NCI-H345 treated with DMSO at 0.1 percent for 48 hours (cell line): Measurements from ENCODE around the gene CPOX.
A peak's percentile ranks its signal among the peaks of the same experiment; 100 is the strongest.
"Not testable (repeated sequence)": the region's sequence is repeated elsewhere in the genome, so short reads cannot be mapped to it uniquely, and the experiment has no call there.

Experiments used
- DNase-seq: peaks from one replicate; lab custom pipeline; 2025; ENCODE audit not compliant: unreplicated experiment; lab: John Stamatoyannopoulos, UW

The CPOX gene

DNA sequence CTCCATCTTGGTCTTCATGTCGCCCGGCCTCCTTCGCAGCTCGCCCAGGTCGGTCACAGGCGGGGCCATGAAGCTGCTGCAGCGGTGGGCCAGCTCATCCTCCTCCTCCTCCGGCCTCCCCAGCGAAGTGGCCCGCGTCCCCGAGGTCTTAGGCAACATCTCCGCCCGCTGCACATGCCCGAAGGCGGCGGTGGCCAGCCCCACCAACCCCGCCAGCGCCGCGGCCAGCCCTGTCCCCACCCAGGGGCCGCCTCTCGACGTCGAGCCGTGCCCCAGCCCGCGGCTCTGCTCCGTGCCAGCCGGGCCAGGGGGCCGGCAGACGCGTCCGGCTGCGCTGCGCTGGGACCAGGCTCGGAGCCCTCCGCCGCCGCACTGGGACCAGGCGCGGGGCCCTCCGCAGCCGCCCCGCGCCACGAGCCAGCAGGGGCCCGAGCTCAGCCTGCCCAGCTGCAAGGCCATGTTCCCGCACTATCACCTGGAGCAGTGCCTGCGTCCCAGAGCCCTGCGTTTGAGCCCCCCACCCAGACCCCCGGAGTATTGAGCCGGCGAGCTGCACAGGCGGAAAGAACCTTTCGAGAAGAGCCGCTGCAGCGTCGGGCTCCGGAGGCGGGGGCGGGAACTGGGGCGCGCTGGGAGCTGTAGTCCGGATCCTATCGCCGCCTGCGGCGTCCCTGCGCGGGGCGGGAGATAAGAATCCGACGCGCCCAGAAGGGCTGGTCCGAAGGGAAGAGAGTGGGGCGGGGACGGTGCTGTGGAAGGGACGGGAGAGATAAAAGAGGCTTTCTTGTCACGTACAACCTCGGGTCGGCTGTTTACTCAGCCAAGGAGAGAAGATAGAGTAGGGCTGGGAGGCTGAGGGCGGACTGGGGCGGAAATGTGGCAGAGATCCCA lies at the start of gene CPOX:
Gene CPOX, minus strand, starts transcription at position 566 of the 891 bp plus-strand sequence. Its CDS starts 107 bp downstream, at position 459.
- DNase-seq = peak; percentile 57

DNA sequence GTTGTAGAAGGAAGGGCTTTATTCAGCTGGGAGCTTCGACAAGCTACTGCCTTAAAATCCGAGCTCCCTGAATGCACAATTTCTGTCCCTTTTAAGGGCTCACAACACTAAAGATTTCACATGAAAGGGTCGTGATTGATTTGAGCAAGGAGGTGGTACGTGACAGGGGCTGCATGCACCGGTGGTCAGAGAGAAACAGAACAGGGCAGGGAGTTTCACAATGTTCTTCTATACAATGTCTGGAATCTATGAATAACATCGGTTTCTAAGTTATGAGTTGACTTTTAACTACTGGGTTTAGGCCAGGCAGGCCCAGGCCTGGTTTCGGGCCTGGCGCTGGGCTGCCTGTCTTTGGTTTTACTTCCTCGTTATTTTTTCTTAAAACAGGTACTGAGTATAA lies 49.4 kb upstream of the CPOX start:
- not testable (repeated sequence) for DNase-seq

DNA sequence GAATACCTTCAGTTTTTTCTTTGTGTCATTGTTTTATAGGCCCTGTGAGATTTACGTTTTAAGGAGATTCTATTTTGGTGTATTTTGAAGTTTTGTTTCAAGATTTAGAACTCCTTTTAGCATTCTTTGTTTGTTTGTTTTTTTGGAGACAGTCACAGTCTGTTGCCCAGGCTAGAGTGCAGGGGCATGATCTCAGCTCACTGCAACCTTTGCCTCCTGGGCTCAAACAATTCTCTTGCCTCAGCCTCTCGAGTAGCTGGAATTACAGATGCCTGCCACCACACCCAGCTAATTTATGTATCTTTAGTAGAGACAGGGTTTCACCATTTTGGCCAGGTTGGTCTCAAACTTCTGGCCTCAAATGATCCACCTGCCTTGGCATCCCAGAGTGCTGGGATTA lies 48.3 kb upstream of the CPOX start:
- not testable (repeated sequence) for DNase-seq

DNA sequence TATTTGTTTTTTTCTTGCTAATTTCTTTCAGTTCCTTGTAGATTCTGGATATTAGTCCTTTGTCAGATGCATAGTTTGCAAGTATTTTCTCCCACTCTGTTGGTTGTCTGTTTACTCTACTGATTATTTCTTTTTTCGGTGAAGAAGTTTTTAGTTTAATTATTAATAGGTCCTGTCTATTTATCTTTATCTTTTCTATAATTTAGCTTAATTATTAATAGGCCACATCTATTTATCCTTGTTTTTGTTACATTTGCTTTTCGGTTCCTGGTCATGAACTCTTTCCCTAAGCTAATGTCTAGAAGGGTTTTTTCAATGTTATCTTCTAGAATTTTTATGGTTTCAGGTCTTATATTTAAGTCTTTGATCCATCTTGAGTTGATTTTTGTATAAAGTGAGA lies 45.1 kb upstream of the CPOX start:
- DNase-seq = not testable (repeated sequence)

DNA sequence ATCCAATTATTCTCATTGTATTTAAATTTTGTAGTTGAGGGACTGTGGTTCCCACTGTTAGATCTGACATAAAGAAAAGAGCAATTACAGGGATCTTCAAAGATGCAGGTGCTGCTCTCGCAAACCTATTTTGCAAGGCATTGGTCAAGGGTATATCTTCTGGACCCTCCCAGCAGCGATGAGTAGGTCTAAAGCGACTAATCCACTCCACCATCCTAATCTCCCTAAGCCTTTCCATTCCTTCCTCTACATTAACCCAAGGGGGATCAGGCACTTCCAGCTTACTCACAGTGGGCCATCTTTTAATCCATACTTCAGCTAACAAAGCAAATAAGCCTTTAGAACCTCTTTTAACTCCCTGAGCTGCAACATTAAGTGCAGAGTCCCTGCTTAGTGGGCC lies 37.0 kb upstream of the CPOX start:
- DNase-seq = no peak

DNA sequence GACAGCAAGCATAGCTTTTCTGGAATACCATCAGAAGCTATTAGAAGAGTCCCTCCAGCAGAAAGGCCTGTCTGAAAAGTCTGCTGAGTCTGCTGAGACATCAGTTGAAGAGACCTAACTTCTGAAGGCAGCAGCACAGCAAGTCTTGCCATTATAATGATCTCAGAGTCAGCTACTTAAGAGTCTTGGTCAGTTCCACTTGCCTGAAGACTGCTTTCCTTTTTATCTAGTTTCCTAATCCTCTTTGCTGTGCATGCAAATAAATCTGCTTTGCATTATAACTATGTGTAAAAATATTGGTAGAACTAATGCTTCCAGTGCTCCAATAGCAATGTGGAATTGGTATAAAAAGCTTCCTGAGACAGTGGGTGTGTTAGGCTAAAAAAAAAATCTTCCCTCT lies 34.9 kb upstream of the CPOX start:
- DNase-seq = no peak

DNA sequence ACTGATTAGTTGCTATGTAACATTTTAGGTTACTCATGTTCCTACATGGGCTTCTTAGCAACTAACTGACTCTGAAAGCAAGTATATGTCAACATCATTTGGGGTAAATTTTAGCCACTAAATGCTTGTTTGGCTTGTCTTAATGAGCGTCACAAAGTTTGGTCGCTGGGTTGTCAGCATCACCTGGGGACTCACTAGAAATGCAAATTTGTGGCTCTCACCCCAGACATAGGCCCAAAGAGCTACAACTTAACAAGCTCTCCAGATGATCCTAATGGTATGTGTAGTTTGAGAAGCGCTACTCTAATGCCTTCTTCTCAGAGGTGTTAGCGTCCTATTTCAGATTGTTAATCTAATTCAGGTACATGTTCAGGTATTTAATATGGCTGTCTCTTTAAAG lies 32.7 kb upstream of the CPOX start:
- no peak for DNase-seq

DNA sequence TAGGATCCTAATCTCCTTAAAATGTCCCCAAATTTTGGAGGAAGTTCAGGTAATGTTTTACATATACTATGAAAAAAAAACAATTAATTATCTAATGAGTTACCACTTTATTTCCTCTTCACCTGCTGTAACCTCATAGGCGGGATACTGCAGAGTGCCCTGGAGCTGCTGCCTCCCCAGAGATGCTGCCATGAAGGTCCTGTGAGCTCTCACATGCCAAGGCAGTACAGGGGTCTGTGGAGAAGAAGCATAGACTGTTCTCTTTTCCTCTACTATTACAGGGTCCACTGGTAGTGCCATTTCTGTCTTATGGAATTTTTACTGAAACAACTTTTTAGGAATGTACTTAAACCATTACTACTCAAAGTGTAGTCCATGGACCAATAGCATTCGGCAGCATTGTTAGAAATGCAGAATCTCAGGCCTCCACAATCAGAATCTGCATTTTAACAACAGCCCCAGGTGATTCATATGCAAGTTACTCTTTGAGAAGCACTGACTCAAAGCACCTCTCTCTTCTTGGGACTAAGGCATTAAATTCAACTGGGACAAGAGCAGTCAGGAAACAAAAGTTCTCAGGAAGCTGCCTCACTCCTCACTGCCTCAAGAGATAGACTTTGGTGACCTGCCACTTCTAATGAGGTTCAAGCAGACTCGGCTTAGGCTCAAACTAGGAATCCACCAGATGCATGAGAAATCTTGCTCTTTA lies 30.3 kb upstream of the CPOX start:
- no peak for DNase-seq

DNA sequence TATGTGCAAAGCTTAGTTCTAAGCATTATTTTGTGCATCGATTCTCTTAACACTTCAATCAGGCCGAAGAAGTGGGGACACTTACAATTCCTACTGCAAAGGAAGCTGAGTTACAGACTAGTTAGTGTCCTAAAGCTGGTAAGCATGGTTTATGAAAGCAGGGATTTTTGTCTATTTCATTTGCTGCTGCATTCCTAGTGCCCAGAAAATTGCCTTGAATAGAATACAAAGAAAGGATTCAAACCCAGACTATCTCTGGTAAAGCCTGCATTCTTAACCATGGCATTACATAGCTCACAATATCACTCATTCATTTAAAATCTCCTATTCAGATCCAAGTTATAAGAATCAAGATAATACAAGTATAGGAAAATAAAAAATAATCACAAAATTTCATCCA lies 24.4 kb upstream of the CPOX start:
- no peak for DNase-seq

DNA sequence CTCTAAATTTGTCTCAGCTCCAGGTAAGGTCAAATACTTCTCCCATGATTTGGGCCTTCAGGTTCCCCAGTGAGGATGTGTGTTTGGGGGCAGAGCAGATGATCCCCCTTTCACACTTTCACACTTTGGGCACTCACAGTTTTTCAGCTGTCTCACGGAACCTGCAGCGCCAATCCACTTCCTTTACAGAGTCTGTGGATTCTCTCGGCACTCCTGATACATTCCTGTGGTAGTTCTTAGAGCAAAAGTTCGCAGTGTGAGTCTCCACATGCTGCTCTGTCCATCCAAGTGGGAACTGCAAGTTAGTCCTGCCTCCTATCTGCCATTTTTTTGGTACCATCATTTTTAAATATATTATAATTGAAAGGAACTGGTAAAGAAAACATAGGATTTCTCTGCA lies 20.2 kb upstream of the CPOX start:
- DNase-seq = no peak

DNA sequence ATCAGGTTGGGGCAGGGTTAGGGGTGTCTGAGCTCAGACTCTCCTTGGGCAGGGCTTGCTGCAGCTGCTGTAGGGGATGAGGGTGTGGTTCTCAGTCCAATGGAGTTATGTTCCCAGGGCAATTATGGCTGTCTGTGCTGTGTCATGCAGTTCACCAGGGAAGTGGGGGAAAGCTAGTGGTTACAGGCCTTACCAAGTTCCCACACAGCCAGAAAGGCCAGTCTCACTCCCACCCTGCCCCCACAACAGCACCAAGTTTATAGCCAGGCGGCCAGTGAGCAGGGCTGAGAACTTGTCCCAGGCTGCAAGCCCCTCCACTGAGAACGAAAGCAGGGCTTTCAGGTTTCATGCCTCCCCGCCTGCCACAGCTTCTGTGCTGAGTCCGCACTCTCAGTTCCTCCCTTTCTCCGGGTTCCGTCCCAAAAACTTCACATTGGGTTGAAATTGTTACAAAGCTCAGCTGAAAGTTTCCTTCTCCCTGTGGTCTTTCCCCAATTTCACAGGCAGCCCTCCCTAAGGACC lies 19.6 kb upstream of the CPOX start:
- no peak for DNase-seq

DNA sequence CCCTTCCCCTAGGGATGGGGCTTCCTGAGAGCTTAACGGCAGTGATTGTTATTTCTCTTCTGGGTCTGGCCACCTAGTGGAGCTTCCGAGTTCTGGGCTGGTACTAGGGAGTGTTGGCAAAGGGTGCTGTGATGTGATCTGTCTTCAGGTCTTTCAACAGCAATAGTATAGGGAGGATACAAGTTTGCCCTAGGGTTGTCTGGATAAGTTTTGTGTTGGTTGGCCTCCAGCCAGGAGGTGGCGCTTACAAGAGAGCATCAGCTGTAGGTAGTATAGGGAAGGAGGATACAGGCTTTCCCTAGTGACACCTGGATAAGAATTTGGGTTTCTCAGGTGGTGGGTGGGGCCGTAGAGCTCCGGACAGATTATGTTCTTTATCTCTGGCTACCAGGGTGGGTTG lies 19.2 kb upstream of the CPOX start:
- DNase-seq = no peak

DNA sequence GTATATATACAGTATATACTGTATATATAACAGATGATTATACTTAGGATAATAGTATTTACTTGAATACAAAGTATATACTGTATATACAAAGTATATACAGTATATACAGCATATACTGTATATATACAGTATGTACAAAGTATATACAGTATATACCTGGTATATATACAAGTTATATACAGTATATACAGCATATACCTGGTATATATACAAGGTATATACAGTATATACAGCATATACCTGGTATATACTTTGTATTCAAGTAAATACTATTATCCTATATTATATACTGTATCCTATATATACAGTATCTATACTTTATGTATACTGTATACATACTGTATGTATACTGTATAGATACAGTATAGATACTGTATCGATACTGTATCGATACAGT lies 14.6 kb upstream of the CPOX start:
- DNase-seq = no peak

DNA sequence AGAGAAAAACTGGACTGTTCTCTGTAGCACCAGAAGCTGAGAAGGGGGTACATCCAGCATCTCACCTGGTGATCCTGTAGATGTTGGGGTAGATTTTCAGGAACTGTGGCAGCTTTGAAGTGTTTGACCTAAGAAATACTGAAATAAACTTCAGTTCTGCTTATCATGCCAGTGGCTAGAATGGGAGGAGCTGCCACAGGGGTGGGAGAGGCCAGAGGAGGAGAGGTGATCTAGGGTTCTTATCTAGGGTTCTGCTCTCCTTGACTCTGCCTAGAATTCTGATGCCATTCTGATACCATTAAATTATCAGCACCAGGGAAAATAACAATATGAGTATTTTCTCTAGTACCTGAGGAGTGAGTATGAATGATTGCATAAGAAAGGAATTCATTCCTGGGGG lies 10.2 kb upstream of the CPOX start:
- no peak for DNase-seq

DNA sequence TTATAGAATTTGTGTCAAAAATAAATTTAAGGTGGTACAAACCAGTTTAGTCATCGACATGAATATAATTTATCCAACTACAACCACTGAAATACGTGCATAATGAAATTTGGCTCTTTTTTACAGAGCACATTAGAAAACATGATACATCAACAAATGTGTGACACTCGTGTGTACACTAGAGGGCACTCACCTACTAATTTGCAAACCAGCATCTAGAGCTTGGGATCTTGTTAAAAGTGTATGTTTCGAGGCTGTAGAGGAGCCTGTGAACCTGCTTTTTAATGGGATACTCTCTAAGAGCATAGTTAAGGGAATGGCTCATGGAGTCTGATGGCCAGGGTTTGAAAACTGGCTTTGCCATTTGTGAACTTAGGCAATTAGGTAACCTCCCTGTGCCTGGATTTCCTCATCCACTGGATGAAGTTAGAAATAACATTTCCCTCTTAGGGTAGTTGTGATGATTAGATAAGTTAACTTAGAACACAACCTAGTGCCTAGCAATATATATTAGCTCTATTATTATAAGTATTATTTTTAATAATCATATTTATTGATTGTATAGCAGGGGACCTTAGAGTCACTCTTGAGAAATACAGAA lies 8.8 kb upstream of the CPOX start:
- DNase-seq = peak; percentile 19

DNA sequence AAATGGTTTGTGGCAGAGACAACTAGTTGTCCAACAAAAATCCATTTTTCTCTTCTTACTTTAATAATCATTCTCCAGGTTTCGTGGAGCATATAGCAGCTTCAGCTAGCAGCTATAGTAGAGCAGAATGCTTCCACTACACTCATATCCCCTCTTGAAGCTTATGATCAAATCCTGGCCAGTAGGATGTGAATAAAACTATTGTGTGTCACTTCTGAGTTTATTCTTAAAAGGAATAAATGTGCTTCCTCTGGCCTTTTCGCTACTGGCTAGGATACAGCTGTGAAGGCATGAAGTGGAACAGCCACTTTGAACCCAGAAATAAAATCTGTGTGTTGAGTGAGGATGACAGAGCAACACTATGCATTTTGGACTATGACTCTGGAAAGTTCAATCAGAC lies 7.8 kb upstream of the CPOX start:
- DNase-seq = no peak

DNA sequence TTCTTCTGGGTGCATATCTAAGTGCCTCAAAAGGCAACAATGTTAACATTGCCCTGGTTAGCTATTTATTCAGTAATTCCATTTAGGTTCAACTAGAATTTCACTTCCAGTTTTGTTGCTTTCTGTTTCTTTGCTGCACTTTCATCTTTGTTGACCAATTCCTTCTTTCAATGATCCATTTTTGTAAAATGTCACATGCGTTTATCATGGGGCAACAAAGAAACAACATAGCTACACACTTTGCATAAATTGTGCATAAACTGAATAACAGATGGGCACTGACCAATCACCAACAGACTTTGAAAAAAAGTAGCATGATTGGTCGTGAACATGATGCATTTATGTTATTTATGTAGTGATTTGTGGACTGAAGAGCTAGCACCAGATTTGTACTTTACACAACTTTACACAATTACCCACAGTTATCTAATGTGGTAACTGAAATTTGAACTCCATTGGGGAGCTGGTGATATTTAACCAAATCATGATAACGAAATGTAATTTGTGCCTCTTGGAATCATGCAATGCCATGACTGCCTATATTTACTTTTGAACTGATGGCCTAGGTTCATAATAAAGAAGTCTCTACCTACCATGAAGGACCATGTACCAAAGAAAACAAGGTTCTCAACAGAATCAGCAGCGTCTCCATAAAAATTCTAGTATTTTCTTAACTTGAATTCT lies 7.1 kb upstream of the CPOX start:
- no peak for DNase-seq

DNA sequence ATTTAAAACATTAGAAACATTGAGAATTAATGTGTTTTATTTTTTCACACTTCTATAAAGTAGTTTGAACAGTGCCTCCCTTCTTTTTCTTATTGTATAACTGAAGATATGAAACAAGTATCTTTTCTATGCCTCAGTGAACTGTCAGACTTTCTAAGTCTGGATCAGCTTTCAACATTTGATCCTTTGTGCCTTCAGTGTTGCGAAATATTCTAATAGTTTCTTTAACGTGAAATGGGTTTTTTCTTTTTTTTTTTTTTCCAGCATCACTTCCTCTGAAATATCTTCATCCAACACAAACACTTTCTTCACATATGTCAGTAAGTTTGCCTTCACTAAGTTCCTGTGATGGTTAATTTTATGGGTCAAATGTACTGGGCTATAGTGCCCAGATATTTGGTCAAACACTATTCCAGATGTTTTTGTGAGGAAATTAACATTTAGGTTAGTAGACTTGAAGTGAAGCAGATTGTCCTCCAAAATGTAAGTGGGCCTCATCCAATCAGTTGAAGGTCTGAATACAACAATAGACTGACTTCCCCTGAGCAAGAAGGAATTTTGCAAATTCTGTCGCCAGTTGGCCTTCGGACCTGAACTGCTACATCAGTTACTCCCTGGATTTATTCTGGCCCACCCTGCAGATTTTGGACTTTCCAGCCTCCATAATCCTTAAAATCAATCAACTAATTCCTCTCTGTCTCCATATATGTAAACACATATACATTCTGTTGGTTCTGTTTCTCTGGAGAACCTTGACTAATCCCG lies 6.4 kb upstream of the CPOX start:
- no peak for DNase-seq

DNA sequence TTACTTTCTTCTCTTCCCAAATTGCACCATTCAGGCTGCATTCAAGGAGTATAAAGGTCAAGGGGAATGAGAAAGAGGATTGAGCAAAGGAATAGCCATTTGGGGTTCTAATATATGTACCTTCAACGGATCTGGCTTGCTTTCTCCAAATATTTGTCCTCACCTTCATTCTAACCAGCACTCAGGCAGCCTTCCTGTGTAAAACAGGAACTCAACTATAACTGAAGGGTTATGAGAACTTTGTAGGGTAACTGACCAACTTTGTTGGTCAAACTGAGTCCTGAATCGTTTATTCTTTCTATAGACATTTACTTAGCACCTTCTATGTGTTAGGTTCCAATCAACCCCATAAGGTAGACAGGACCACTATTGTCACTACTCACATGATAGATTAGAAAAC lies 5.1 kb upstream of the CPOX start:
- no peak for DNase-seq
